Osteocyte (in vitro differentiated cells): Measurements from ENCODE around the gene PTGR3. TPM values are rescaled to one million over a fixed set of nuclear protein-coding genes. Genes with fewer than 3 reads are reported as not detected.
A peak's percentile ranks its signal among the peaks of the same experiment; 100 is the strongest.

ENCODE experiments used
- DNase-seq: peaks from one replicate; pipeline ENCODE4 v3.0.0; 2021; ENCODE audit warnings: mixed read lengths; ENCODE audit not compliant: unreplicated experiment; ENCODE audit errors: extremely low spot score
- H3K27ac Mint-ChIP-seq: one replicate; pipeline ENCODE4 v1.8.0; 2021; ENCODE audit warnings: mild to moderate bottlenecking, mixed read lengths; ENCODE audit not compliant: unreplicated experiment
- H3K27me3 Mint-ChIP-seq: one replicate; pipeline ENCODE4 v1.8.0; 2021; ENCODE audit warnings: mixed read lengths; ENCODE audit not compliant: unreplicated experiment
- H3K36me3 Mint-ChIP-seq: one replicate; pipeline ENCODE4 v1.8.0; 2021; ENCODE audit warnings: mixed read lengths; ENCODE audit not compliant: unreplicated experiment
- H3K4me1 Mint-ChIP-seq: one replicate; pipeline ENCODE4 v1.8.0; 2021; ENCODE audit warnings: mixed read lengths; ENCODE audit not compliant: unreplicated experiment
- H3K4me3 Mint-ChIP-seq: one replicate; pipeline ENCODE4 v1.8.0; 2021; ENCODE audit warnings: mild to moderate bottlenecking, moderate library complexity, mixed read lengths; ENCODE audit not compliant: unreplicated experiment
- H3K9me3 Mint-ChIP-seq: one replicate; pipeline ENCODE4 v1.8.0; 2021; ENCODE audit warnings: mixed read lengths; ENCODE audit not compliant: unreplicated experiment
- CTCF ChIP-seq: fragments of 200-600 bp; sonication (generic); IDR thresholded peaks from 2 replicates; pipeline ENCODE4 v1.5.0; 2021; ENCODE audit warnings: antibody characterized with exemption, mild to moderate bottlenecking, moderate library complexity
- total RNA-seq: library from RNA; stranded (reverse); gene quantifications from 2 replicates; pipeline ENCODE4 v1.2.1, GENCODE V29; 2021

The PTGR3 gene
- total RNA-seq, 1 donor from 2014 or later, result 17.7 TPM

GRCh38 chr18:75160364-75160763 lies 48.6 kb downstream of the PTGR3 start:
- Mint-ChIP-seq H3K36me3 (no peaks in the 10 kb centered on the region), H3K27ac (no peak overlapping the region), H3K4me3 (no peak overlapping the region), H3K27me3 (peaks cover 23% of the 10 kb centered on the region), H3K9me3 (no peaks in the 10 kb centered on the region), H3K4me1 (peaks cover 5% of the 10 kb centered on the region)
- no peak for TF ChIP-seq CTCF
- DNase-seq, result peak; percentile 76

- peaks cover 23% of the 10 kb centered on the region for H3K27me3 Mint-ChIP-seq
- no peak for TF ChIP-seq CTCF
- H3K4me1 Mint-ChIP-seq, result peaks cover 5% of the 10 kb centered on the region
- H3K36me3 Mint-ChIP-seq, result no peaks in the 10 kb centered on the region
- peaks cover 5% of the 10 kb centered on the region for H3K9me3 Mint-ChIP-seq
- H3K27ac Mint-ChIP-seq, result no peak overlapping the region
- no peak overlapping the region for H3K4me3 Mint-ChIP-seq
- DNase-seq, result peak; percentile 27
These were observed 49.1 kb downstream of the PTGR3 start for GRCh38 chr18:75159646-75160356.

GRCh38 chr18:75159238-75159518 lies 49.8 kb downstream of the PTGR3 start:
- TF ChIP-seq CTCF, result no peak
- Mint-ChIP-seq H3K4me3 (no peak overlapping the region), H3K9me3 (peaks cover 9% of the 10 kb centered on the region)

More at GRCh38 chr18:75159238-75159518, 49.8 kb downstream of the PTGR3 start:
- DNase-seq, result no peak
- Mint-ChIP-seq H3K27me3 (peaks cover 23% of the 10 kb centered on the region), H3K4me1 (peaks cover 5% of the 10 kb centered on the region), H3K27ac (no peak overlapping the region), H3K36me3 (no peaks in the 10 kb centered on the region)

Other genes with a start within 250 kb of the PTGR3 start
- gene TSHZ1, start 1.7 kb upstream of the PTGR3 start, total RNA-seq, result 12.2 and 13.3 TPM in 2 replicates
- not detected in 2 replicates for gene SMIM21, start 218.6 kb upstream of the PTGR3 start, total RNA-seq